ENCODE measurements around the gene LIMS3.
"Not testable (repeated sequence)": the region's sequence is repeated elsewhere in the genome, so short reads cannot be mapped to it uniquely, and the experiment has no call there.

The LIMS3 gene

GRCh38 chr2:109920162-109920561 is 21.7 kb downstream of the LIMS3 start:
- CTCF ChIA-PET; POLR2A ChIA-PET; DNase-seq (ENCODE audit: extremely low spot score): not testable (repeated sequence)

GRCh38 chr2:109921543-109922384 is 23.3 kb downstream of the LIMS3 start:
- CTCF ChIA-PET; DNase-seq (ENCODE audit: extremely low spot score); POLR2A ChIA-PET: not testable (repeated sequence)

GRCh38 chr2:109924481-109924880 is 26.0 kb downstream of the LIMS3 start:
- POLR2A ChIA-PET, CTCF ChIA-PET: not testable (repeated sequence)

GRCh38 chr2:109927803-109928202 is 29.3 kb downstream of the LIMS3 start:
- DNase-seq (ENCODE audit: extremely low spot score); POLR2A ChIA-PET; CTCF ChIA-PET: not testable (repeated sequence)

More at GRCh38 chr2:109924481-109924880, 26.0 kb downstream of the LIMS3 start:
- not testable (repeated sequence) for DNase-seq (ENCODE audit: extremely low spot score)

GRCh38 chr2:109929222-109929621 is 30.7 kb downstream of the LIMS3 start:
- CTCF ChIA-PET; DNase-seq (ENCODE audit: extremely low spot score); POLR2A ChIA-PET: not testable (repeated sequence)

GRCh38 chr2:109936534-109936933 is 38.0 kb downstream of the LIMS3 start:
- CTCF ChIA-PET: not testable (repeated sequence)

GRCh38 chr2:109945362-109945761 is 46.9 kb downstream of the LIMS3 start:
- POLR2A ChIA-PET; CTCF ChIA-PET; DNase-seq (ENCODE audit: extremely low spot score): not testable (repeated sequence)

More at GRCh38 chr2:109936534-109936933, 38.0 kb downstream of the LIMS3 start:
- POLR2A ChIA-PET; DNase-seq (ENCODE audit: extremely low spot score): not testable (repeated sequence)

- POLR2A ChIA-PET; CTCF ChIA-PET; DNase-seq (ENCODE audit: extremely low spot score): not testable (repeated sequence)
Observed at GRCh38 chr2:109947262-109947958, 48.9 kb downstream of the LIMS3 start.

- CTCF ChIA-PET; DNase-seq (ENCODE audit: extremely low spot score); POLR2A ChIA-PET: not testable (repeated sequence)
Observed at GRCh38 chr2:109947959-109948520, 49.6 kb downstream of the LIMS3 start.

- CTCF ChIA-PET, POLR2A ChIA-PET: not testable (repeated sequence)
Observed at GRCh38 chr2:109950146-109950843, 51.8 kb downstream of the LIMS3 start.

GRCh38 chr2:109963942-109964341 is 65.5 kb downstream of the LIMS3 start:
- DNase-seq (ENCODE audit: extremely low spot score); CTCF ChIA-PET; POLR2A ChIA-PET: not testable (repeated sequence)

More at GRCh38 chr2:109950146-109950843, 51.8 kb downstream of the LIMS3 start:
- not testable (repeated sequence) for DNase-seq (ENCODE audit: extremely low spot score)

- POLR2A ChIA-PET; CTCF ChIA-PET; DNase-seq (ENCODE audit: extremely low spot score): not testable (repeated sequence)
Observed at GRCh38 chr2:109965482-109965881, 67.0 kb downstream of the LIMS3 start.

GRCh38 chr2:109966107-109966736 is 67.7 kb downstream of the LIMS3 start:
- CTCF ChIA-PET; DNase-seq (ENCODE audit: extremely low spot score); POLR2A ChIA-PET: not testable (repeated sequence)

GRCh38 chr2:109966858-109967257 is 68.4 kb downstream of the LIMS3 start:
- DNase-seq (ENCODE audit: extremely low spot score); CTCF ChIA-PET; POLR2A ChIA-PET: not testable (repeated sequence)

GRCh38 chr2:109969864-109970263 is 71.4 kb downstream of the LIMS3 start:
- DNase-seq (ENCODE audit: extremely low spot score); POLR2A ChIA-PET; CTCF ChIA-PET: not testable (repeated sequence)

GRCh38 chr2:109971710-109972109 is 73.2 kb downstream of the LIMS3 start:
- DNase-seq (ENCODE audit: extremely low spot score); CTCF ChIA-PET; POLR2A ChIA-PET: not testable (repeated sequence)
